Measurements from ENCODE around the gene RAB10.
"Not testable (repeated sequence)": the region's sequence is repeated elsewhere in the genome, so short reads cannot be mapped to it uniquely, and the experiment has no call there.

Gene RAB10

GRCh38 chr2:26016012-26016705, 17.7 kb upstream of the RAB10 start:
- no peak for DNase-seq (ENCODE audit: low read depth in 2 of 2, low spot score in 1 of 2)

- DNase-seq (ENCODE audit: low read depth in 2 of 2, low spot score in 1 of 2), result not testable (repeated sequence)
Observed at GRCh38 chr2:26016706-26017045, 17.2 kb upstream of the RAB10 start.

GRCh38 chr2:26017464-26018183, 16.3 kb upstream of the RAB10 start:
- DNase-seq (ENCODE audit: low read depth in 2 of 2, low spot score in 1 of 2), result no peak

GRCh38 chr2:26018184-26019055, 15.5 kb upstream of the RAB10 start:
- DNase-seq (ENCODE audit: low read depth in 2 of 2, low spot score in 1 of 2), result no peak

GRCh38 chr2:26020231-26020640, 13.6 kb upstream of the RAB10 start:
- no peak for DNase-seq (ENCODE audit: low read depth in 2 of 2, low spot score in 1 of 2)

- DNase-seq (ENCODE audit: low read depth in 2 of 2, low spot score in 1 of 2), result no peak
Observed at GRCh38 chr2:26024260-26024659, 9.6 kb upstream of the RAB10 start.

GRCh38 chr2:26025509-26025908, 8.4 kb upstream of the RAB10 start:
- DNase-seq (ENCODE audit: low read depth in 2 of 2, low spot score in 1 of 2), result no peak

GRCh38 chr2:26028083-26028482, 5.8 kb upstream of the RAB10 start:
- DNase-seq (ENCODE audit: low read depth in 2 of 2, low spot score in 1 of 2), result not testable (repeated sequence)

- DNase-seq (ENCODE audit: low read depth in 2 of 2, low spot score in 1 of 2), result not testable (repeated sequence)
Observed at GRCh38 chr2:26032586-26033269, 1.2 kb upstream of the RAB10 start.

- peak; percentile 3 to 12 for DNase-seq (ENCODE audit: low read depth in 2 of 2, low spot score in 1 of 2)
Observed at GRCh38 chr2:26033270-26033817, 540 bp upstream of the RAB10 start.

- DNase-seq (ENCODE audit: low read depth in 2 of 2, low spot score in 1 of 2), result no peak
Observed at GRCh38 chr2:26034637-26034992, 731 bp downstream of the RAB10 start.

GRCh38 chr2:26035090-26035743, 1.3 kb downstream of the RAB10 start:
- DNase-seq (ENCODE audit: low read depth in 2 of 2, low spot score in 1 of 2), result no peak

GRCh38 chr2:26039603-26040323, 5.9 kb downstream of the RAB10 start:
- DNase-seq (ENCODE audit: low read depth in 2 of 2, low spot score in 1 of 2), result no peak

- DNase-seq (ENCODE audit: low read depth in 2 of 2, low spot score in 1 of 2), result no peak
Observed at GRCh38 chr2:26043109-26043508, 9.2 kb downstream of the RAB10 start.

GRCh38 chr2:26043862-26044696, 10.2 kb downstream of the RAB10 start:
- DNase-seq (ENCODE audit: low read depth in 2 of 2, low spot score in 1 of 2), result no peak

GRCh38 chr2:26048791-26049190, 14.9 kb downstream of the RAB10 start:
- no peak for DNase-seq (ENCODE audit: low read depth in 2 of 2, low spot score in 1 of 2)

- DNase-seq (ENCODE audit: low read depth in 2 of 2, low spot score in 1 of 2), result no peak
Observed at GRCh38 chr2:26049641-26050040, 15.8 kb downstream of the RAB10 start.

- DNase-seq (ENCODE audit: low read depth in 2 of 2, low spot score in 1 of 2), result no peak
Observed at GRCh38 chr2:26052740-26053139, 18.9 kb downstream of the RAB10 start.

All from stimulated activated CD8-positive, alpha-beta memory T cell treated with anti-CD3 and anti-CD28 coated beads, Interleukin-4, amount 100 ng/mL, for 1 hour (primary cell).